ENCODE data around the gene PRKG2.

Gene PRKG2

DNA sequence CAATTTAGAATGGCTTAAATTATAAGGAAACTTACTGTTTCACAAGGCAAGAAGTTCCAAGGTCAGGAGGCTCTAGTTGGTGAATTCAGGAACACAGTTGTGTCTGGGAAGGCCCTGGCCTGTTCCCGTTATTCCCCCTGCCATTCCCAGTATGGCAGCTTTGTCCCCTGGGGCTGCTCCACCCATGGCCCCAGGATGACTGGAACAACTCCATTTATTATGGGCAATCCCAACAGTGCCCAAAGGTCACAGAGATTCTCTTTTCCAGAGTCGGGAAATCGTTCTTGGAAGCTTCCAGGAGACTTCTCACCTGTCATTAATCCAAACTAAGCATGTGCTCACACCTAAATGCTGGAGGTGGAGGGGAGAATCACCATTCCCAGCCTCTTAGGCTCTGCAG lies 2.8 kb upstream of the PRKG2 start:
- no peak overlapping the region for H3K4me3 ChIP-seq (ENCODE audit: low read length)
- TF ChIP-seq, protein P1, sequence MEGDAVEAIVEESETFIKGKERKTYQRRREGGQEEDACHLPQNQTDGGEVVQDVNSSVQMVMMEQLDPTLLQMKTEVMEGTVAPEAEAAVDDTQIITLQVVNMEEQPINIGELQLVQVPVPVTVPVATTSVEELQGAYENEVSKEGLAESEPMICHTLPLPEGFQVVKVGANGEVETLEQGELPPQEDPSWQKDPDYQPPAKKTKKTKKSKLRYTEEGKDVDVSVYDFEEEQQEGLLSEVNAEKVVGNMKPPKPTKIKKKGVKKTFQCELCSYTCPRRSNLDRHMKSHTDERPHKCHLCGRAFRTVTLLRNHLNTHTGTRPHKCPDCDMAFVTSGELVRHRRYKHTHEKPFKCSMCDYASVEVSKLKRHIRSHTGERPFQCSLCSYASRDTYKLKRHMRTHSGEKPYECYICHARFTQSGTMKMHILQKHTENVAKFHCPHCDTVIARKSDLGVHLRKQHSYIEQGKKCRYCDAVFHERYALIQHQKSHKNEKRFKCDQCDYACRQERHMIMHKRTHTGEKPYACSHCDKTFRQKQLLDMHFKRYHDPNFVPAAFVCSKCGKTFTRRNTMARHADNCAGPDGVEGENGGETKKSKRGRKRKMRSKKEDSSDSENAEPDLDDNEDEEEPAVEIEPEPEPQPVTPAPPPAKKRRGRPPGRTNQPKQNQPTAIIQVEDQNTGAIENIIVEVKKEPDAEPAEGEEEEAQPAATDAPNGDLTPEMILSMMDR (IDR thresholded peaks at IDR 0.05; ENCODE audit: insufficient read depth, low read depth, low read length, missing control alignments) = no peak
- no peak for DNase-seq (ENCODE audit: low read depth)

DNA sequence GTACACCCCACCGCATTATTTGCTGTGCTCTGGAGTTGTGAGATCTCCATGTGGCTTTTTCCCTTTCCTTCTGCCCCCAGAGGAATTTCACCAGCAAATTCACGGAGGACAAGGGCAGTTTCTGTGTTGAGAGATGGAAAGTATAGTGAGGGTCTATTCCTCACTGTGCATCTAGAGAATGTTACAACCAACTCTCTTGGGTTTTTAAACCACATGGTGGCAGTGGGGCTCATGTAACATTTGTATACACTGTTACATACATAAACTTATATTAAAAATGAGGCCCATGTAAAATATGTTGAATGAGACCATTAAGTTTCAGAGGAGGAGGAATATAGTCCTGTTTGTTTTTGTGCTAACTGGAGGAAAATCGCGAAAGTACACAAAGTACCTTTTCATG lies 909 bp upstream of the PRKG2 start:
- TF ChIP-seq, protein P1 (IDR thresholded peaks at IDR 0.05; ENCODE audit: insufficient read depth, low read depth, low read length, missing control alignments) = no peak
- DNase-seq (ENCODE audit: low read depth) = no peak
- H3K4me3 ChIP-seq (ENCODE audit: low read length) = no peak overlapping the region

DNA sequence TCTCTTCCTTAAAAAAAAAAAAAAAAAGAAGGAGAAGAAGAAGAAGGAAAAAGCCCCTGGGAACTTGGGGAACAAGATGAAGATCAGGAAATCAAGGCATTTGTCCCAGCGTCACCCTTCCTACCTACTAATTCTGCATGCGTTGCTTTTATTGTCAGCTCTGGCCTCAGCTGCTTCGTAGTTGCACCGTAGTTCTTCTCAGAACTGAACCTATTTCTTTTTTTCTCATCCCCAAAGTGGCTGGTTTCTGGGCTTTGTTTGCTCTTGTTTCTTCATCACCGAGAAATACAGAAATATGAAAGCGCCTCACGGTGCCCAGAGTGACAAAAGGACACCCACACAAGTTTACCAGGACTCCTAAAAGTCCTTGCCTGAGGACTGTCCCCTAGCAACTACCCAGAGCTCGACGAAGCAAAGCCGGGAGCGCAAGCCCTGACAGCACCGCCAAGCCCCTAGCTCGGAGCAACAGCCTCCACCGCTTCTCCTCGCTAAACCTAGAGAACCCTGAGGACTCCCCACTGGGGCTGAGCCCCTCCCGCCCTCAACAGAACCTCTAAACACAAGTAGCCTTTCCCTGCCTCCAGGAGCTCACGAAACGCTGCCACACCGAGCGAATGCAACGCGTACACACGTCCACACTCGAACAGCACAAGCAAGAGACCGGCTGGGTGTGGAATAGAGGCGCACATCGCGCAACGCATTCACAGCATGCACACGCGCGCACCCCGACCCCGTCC lies 710 bp downstream of the PRKG2 start:
- peak; percentile 28 for DNase-seq (ENCODE audit: low read depth)
- TF ChIP-seq, protein P1 (IDR thresholded peaks at IDR 0.05; ENCODE audit: insufficient read depth, low read depth, low read length, missing control alignments) = no peak
- H3K4me3 ChIP-seq (ENCODE audit: low read length) = peak overlapping the region; percentile 34

DNA sequence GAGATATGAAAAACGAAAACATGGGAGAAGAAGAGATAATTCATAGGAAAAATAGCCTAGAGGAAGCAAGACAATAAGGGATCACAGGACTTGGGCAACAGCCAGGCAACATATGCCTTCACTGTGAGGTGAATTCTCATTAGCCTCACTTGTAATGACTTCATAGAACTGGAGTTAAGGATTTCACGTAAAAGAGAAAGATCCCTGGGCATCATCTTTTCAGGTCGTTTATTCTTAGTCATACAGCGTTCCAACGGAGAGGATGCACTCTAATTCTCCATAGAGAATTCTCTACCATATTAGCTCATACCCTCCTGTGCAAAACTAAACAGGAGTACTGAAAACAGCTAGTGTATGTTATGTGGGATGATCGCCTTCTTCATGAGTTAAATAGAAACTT lies 1.4 kb downstream of the PRKG2 start:
- no peak for DNase-seq (ENCODE audit: low read depth)

DNA sequence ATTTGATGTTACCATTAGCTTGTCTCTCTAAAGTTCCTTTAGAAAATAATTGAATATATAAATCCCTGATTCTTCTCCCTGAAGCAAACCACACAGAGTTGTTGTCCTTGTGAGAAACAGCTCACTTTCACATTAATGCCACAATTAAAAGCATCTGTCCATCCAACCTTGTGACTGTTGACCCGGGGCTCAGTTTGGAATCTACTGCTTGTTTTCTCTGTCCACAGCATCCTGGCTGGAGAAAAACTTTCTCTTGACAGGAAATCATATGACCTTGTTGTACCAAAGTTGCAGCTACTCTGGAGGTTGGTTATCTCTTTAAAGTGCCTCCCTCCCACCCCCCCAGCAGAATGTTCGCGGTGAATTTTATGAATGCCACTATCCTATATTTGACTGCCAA lies 3.1 kb downstream of the PRKG2 start:
- DNase-seq (ENCODE audit: low read depth) = no peak
- TF ChIP-seq, protein P1 (IDR thresholded peaks at IDR 0.05; ENCODE audit: insufficient read depth, low read depth, low read length, missing control alignments) = no peak
- no peak overlapping the region for H3K4me3 ChIP-seq (ENCODE audit: low read length)

More for the DNA sequence above, 1.4 kb downstream of the PRKG2 start:
- no peak overlapping the region for H3K4me3 ChIP-seq (ENCODE audit: low read length)
- TF ChIP-seq, protein P1 (IDR thresholded peaks at IDR 0.05; ENCODE audit: insufficient read depth, low read depth, low read length, missing control alignments) = no peak

DNA sequence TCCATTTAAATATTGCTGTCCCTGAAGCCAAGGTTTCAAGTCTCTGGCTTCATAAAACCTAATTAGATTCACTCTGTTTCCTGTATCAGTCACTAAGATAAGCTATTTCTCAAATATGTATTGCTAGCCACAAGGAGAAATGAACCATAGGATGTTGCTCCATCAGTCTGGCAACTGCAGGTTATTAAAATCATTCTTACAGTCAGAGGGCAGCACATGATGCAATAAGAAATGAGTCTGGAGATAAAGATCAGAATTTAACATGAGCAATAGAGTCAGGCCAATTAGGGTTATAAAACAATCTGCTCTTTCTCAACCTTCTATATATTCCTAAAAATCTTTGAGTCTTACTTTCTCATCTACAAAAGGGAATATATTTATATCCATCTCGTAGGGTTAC lies 7.2 kb downstream of the PRKG2 start:
- peak; percentile 74 for DNase-seq (ENCODE audit: low read depth)
- H3K4me3 ChIP-seq (ENCODE audit: low read length) = no peak overlapping the region
- TF ChIP-seq, protein P1 (IDR thresholded peaks at IDR 0.05; ENCODE audit: insufficient read depth, low read depth, low read length, missing control alignments) = no peak

DNA sequence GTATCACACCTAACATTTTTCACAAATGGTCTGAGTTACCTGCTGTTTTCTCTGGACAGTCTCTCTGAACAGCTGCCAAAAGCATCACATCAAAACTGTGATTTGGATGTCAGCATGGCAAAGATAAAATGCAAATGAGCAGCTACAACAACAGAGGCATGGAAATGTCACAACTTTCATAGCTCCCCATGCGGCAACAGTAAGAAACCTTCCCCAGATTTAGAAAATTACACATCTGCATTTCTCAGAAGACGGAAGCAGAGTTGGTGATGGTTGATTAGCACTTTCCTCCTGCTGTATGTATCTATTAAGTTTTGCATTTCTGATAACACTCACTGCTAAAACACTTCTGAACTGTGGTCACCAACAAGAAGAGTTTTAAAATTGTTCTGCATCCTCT lies 9.7 kb downstream of the PRKG2 start:
- TF ChIP-seq, protein P1 (IDR thresholded peaks at IDR 0.05; ENCODE audit: insufficient read depth, low read depth, low read length, missing control alignments) = no peak
- no peak overlapping the region for H3K4me3 ChIP-seq (ENCODE audit: low read length)
- DNase-seq (ENCODE audit: low read depth) = no peak

Data from epithelial cell of esophagus (primary cell).